AG04449 (cell line): ENCODE measurements around the gene KCNN2.

Experiments used
- CTCF ChIA-PET: fragments of 350-600 bp; formaldehyde crosslinking; extraction: SDS; loops from one replicate; lab custom pipeline; 2021; ENCODE audit warnings: antibody characterized with exemption; lab: Yijun Ruan, JAX
- POLR2A ChIA-PET: fragments of 400-600, 350-600 bp; formaldehyde crosslinking; extraction: SDS; loops from one replicate; lab custom pipeline; 2020; ENCODE audit warnings: antibody characterized with exemption, inconsistent platforms; lab: Yijun Ruan, JAX
- DNase-seq: peaks from one replicate; pipeline ENCODE4 v3.0.0-alpha.2; 2010; ENCODE audit warnings: low read depth, low spot score
- H3K4me3 ChIP-seq: 2 replicates; pipeline ENCODE4 v1.5.1; 2011; ENCODE audit warnings: low read depth, mild to moderate bottlenecking, control low read depth, low read length
- CTCF ChIP-seq: IDR thresholded peaks from one replicate; pipeline ENCODE4 v1.5.1; 2011; ENCODE audit warnings: mild to moderate bottlenecking, moderate library complexity, low read length, control low read depth, inconsistent platforms; ENCODE audit not compliant: insufficient read depth; ENCODE audit errors: missing control alignments

Gene KCNN2

GRCh38 chr5:114447084-114447773, 85.4 kb downstream of the KCNN2 start:
- POLR2A ChIA-PET: no interaction called here
- CTCF ChIA-PET: interaction anchor here (1.1 to 7.1 kb wide), 14 partner anchors 9 to 835 kb away, joined by 3 to 130 read pairs (median 6); partner anchors contain the start of gene KCNN2
- H3K4me3 ChIP-seq: no peak overlapping the region
- peak; percentile 4 for TF ChIP-seq CTCF
- no peak for DNase-seq

- POLR2A ChIA-PET: no interaction called here
- CTCF ChIA-PET: interaction anchor here (0.8 to 7.1 kb wide), 20 partner anchors 9 to 836 kb away, joined by 3 to 130 read pairs (median 6); partner anchors contain the start of gene KCNN2
These were observed 86.6 kb downstream of the KCNN2 start for GRCh38 chr5:114448481-114448880.

GRCh38 chr5:114449860-114450421, 88.1 kb downstream of the KCNN2 start:
- POLR2A ChIA-PET: interaction anchor here (1.1 kb wide), 1 partner anchor 395 kb away, joined by 3 read pairs; no protein-coding TSS in a partner anchor
- TF ChIP-seq CTCF: peak; percentile 92
- no peak for DNase-seq
- H3K4me3 ChIP-seq: no peak overlapping the region
- CTCF ChIA-PET: interaction anchor here (0.7 to 7.1 kb wide), 34 partner anchors 9 to 842 kb away, joined by 3 to 130 read pairs (median 4); partner anchors contain the start of gene KCNN2

More at GRCh38 chr5:114448481-114448880, 86.6 kb downstream of the KCNN2 start:
- H3K4me3 ChIP-seq: no peak overlapping the region
- no peak for DNase-seq
- TF ChIP-seq CTCF: no peak

GRCh38 chr5:114450437-114450836, 88.6 kb downstream of the KCNN2 start:
- ChIA-PET POLR2A (interaction anchor here (1.1 kb wide), 1 partner anchor 395 kb away, joined by 3 read pairs; no protein-coding TSS in a partner anchor), CTCF (interaction anchor here (0.7 to 7.1 kb wide), 31 partner anchors 9 to 843 kb away, joined by 3 to 130 read pairs (median 4); partner anchors contain the start of gene KCNN2)
- no peak for DNase-seq
- TF ChIP-seq CTCF: no peak
- no peak overlapping the region for H3K4me3 ChIP-seq

- H3K4me3 ChIP-seq: no peak overlapping the region
- no peak for DNase-seq
- TF ChIP-seq CTCF: no peak
- ChIA-PET CTCF (interaction anchor here (3.0 to 3.7 kb wide), 2 partner anchors 10 to 11 kb away, joined by 13 to 22 read pairs; no protein-coding TSS in a partner anchor), POLR2A (no interaction called here)
These were observed 96.9 kb downstream of the KCNN2 start for GRCh38 chr5:114458726-114459125.

GRCh38 chr5:114467171-114467570, 105.3 kb downstream of the KCNN2 start:
- no peak overlapping the region for H3K4me3 ChIP-seq
- TF ChIP-seq CTCF: no peak
- DNase-seq: no peak
- POLR2A ChIA-PET: no interaction called here
- CTCF ChIA-PET: interaction anchor here (0.9 to 1.1 kb wide), 2 partner anchors 17 to 855 kb away, joined by 3 read pairs; no protein-coding TSS in a partner anchor
